Breast epithelium (tissue), 4 donors: Measurements from ENCODE around the gene PSEN2. TPM values are rescaled to one million over a fixed set of nuclear protein-coding genes. Genes with fewer than 3 reads are reported as not detected.
A peak's percentile ranks its signal among the peaks of the same experiment; 100 is the strongest.

ENCODE experiments used
- DNase-seq, 2 donors: peaks; one replicate each; pipeline ENCODE4 v3.0.0-alpha.2; 2019; ENCODE audit warnings: low spot score in 2 of 2
- H3K27ac ChIP-seq, 2 donors: fragments of 200-600 bp; sonication (generic) in 1 of 2; one replicate each; pipeline ENCODE4 v1.5.1; 2016 to 2019; ENCODE audit warnings: mild to moderate bottlenecking in 1 of 2
- H3K27me3 ChIP-seq, 2 donors: fragments of 200-600 bp; sonication (generic) in 1 of 2; one replicate each; pipeline versions ENCODE4 v1.5.1 to v1.6.0; 2017 to 2019; ENCODE audit warnings: control low read depth in 1 of 2, mild to moderate bottlenecking in 1 of 2
- H3K36me3 ChIP-seq: fragments of 200-600 bp; one replicate; pipeline ENCODE4 v1.5.1; 2019
- H3K4me1 ChIP-seq, 2 donors: fragments of 200-600 bp; sonication (generic); one replicate each; pipeline ENCODE4 v1.5.1; 2016 to 2019; ENCODE audit warnings: control low read depth in 1 of 2
- H3K4me3 ChIP-seq, 3 donors: fragments of 200-600 bp; sonication (generic); 1 replicate in 2 of 3; 2 replicates in 1 of 3; pipeline ENCODE4 v1.5.1; 2016 to 2019; ENCODE audit warnings: mild to moderate bottlenecking in 3 of 3, moderate library complexity in 2 of 3
- H3K9me3 ChIP-seq, 2 donors: fragments of 200-600 bp; sonication (generic) in 1 of 2; one replicate each; pipeline ENCODE4 v1.5.1; 2016 to 2019; ENCODE audit warnings: control low read depth in 1 of 2
- CTCF ChIP-seq, 3 donors: fragments of 450-650 bp; IDR thresholded peaks; one replicate each; pipeline ENCODE4 v1.5.1; 2016 to 2017; ENCODE audit warnings: antibody characterized with exemption in 3 of 3, mild to moderate bottlenecking in 3 of 3, moderate library complexity in 3 of 3
- POLR2A ChIP-seq: fragments of 450-650 bp; IDR thresholded peaks from one replicate; pipeline ENCODE4 v1.6.1; 2016; ENCODE audit warnings: antibody characterized with exemption, mild to moderate bottlenecking, moderate library complexity
- POLR2AphosphoS5 ChIP-seq, 3 donors: sonication (generic); formaldehyde crosslinking; IDR thresholded peaks; one replicate each; pipeline ENCODE4 v1.6.1; 2017; ENCODE audit warnings: antibody characterized with exemption in 3 of 3
- intact Hi-C: fragments of 100-400 bp; cut with DNase I; formaldehyde crosslinking; loops from one replicate; pipeline ENCODE4 v1.15.1; 2023; ENCODE audit warnings: low total_unique reads
- total RNA-seq, 3 donors: library from RNA; depleted of rRNA; stranded (reverse); fragments of >200 nt; gene quantifications; one replicate each; pipeline ENCODE4 v1.1.0, GENCODE V29; 2016

The PSEN2 gene
- total RNA-seq, 3 donors from 2014 or later = 27.8 to 31.9 (median 27.9) TPM

GRCh38 chr1:226904772-226905171 is 34.4 kb downstream of the PSEN2 start:
- H3K27ac ChIP-seq = no peak overlapping the region
- H3K4me3 ChIP-seq = no peak overlapping the region
- H3K4me1 ChIP-seq = no peaks in the 10 kb centered on the region
- H3K36me3 ChIP-seq = no peaks in the 10 kb centered on the region
- TF ChIP-seq POLR2AphosphoS5 (IDR thresholded peaks at IDR 0.05) (no peak), CTCF (IDR thresholded peaks at IDR 0.05) (no peak), POLR2A (no peak)
- DNase-seq = no peak
- H3K27me3 ChIP-seq = no peaks in the 10 kb centered on the region
- H3K9me3 ChIP-seq = no peaks in the 10 kb centered on the region
- intact Hi-C loops = no loop called here

- TF ChIP-seq POLR2A (no peak), POLR2AphosphoS5 (IDR thresholded peaks at IDR 0.05) (no peak), CTCF (IDR thresholded peaks at IDR 0.05) (no peak)
- Histone ChIP-seq H3K4me1 (no peaks in the 10 kb centered on the region), H3K9me3 (no peaks in the 10 kb centered on the region), H3K27me3 (no peaks in the 10 kb centered on the region), H3K27ac (no peak overlapping the region), H3K4me3 (no peak overlapping the region), H3K36me3 (no peaks in the 10 kb centered on the region)
- no peak for DNase-seq
- intact Hi-C loops = no loop called here
Measured at GRCh38 chr1:226908419-226908818, 38.0 kb downstream of the PSEN2 start.

GRCh38 chr1:226908913-226909312 is 38.5 kb downstream of the PSEN2 start:
- Histone ChIP-seq H3K27ac (no peak overlapping the region), H3K36me3 (no peaks in the 10 kb centered on the region), H3K4me1 (no peaks in the 10 kb centered on the region), H3K27me3 (no peaks in the 10 kb centered on the region), H3K4me3 (no peak overlapping the region), H3K9me3 (no peaks in the 10 kb centered on the region)
- intact Hi-C loops = no loop called here
- no peak for DNase-seq
- TF ChIP-seq POLR2AphosphoS5 (IDR thresholded peaks at IDR 0.05) = no peak
- TF ChIP-seq POLR2A = no peak
- TF ChIP-seq CTCF (IDR thresholded peaks at IDR 0.05) = no peak

GRCh38 chr1:226912587-226913176 is 42.3 kb downstream of the PSEN2 start:
- no peaks in the 10 kb centered on the region for H3K4me1 ChIP-seq
- no peak overlapping the region for H3K27ac ChIP-seq
- no peaks in the 10 kb centered on the region for H3K9me3 ChIP-seq
- no peak for DNase-seq
- TF ChIP-seq POLR2A (no peak), CTCF (IDR thresholded peaks at IDR 0.05) (peak in 2 of 3 donors; percentile 40 to 47), POLR2AphosphoS5 (IDR thresholded peaks at IDR 0.05) (no peak)
- intact Hi-C loops = no loop called here
- no peaks in the 10 kb centered on the region for H3K36me3 ChIP-seq
- no peak overlapping the region for H3K4me3 ChIP-seq
- H3K27me3 ChIP-seq = no peaks in the 10 kb centered on the region

- Histone ChIP-seq H3K36me3 (no peaks in the 10 kb centered on the region), H3K4me3 (no peak overlapping the region), H3K9me3 (no peaks in the 10 kb centered on the region), H3K4me1 (no peaks in the 10 kb centered on the region), H3K27ac (no peak overlapping the region), H3K27me3 (no peaks in the 10 kb centered on the region)
- TF ChIP-seq POLR2AphosphoS5 (IDR thresholded peaks at IDR 0.05) = no peak
- no peak for TF ChIP-seq CTCF (IDR thresholded peaks at IDR 0.05)
- no peak for TF ChIP-seq POLR2A
- no peak for DNase-seq
- intact Hi-C loops = no loop called here
Measured at GRCh38 chr1:226915672-226915995, 45.2 kb downstream of the PSEN2 start.
